NK-92 treated with Interleukin-12 subunit alpha and Interleukin-12 subunit beta, amount 100 ng/mL, for 24 hours (cell line): ENCODE results near the gene PIP5KL1.

Source experiments
- DNase-seq: peaks from one replicate; lab custom pipeline; 2025; lab: John Stamatoyannopoulos, UW

The PIP5KL1 gene

DNA sequence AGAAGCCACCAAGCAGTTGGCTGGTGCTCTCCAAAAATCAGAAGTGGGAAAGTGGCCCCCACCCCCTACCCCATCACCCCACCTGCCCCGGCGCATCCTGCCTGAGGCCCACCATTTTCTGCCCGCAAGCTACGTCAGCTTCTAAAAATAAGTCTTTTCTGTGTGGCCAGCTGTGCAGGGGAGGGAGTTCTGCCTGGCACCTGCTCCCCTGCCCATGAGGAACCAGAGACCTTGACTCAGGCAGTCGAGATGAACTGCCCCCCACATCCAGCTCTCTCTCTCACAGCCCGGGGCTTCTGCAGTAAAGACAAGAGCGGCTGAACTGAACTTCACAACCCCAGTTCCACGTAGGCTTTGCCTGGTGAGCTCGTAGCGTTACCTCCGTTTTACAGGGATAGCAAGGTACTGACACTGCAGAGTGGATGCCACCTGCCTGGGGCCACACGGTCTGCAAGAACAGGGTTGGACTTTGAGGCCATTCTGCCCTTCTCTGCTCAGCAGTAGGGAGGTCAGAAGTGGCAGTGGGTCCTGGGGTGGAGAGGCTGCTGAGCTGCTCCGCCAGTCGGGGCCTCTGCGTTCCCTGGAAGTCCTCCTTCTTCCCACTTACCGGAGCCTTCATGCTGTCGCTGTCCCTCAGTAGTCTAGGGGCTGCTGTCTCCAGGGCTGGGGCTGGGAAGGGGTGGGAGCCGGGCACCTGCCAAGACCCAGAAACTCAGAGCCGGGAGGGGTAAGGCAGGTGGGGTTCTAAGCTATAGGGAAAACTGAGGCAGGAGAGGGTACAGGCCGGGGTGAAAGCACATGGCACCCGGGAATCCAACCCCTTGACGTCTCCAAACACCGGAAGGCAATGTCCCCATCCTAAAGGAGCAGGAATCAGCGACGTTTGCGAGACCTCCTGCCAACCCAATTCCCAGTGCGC is 14.5 kb downstream of the PIP5KL1 start:
- DNase-seq = no peak

DNA sequence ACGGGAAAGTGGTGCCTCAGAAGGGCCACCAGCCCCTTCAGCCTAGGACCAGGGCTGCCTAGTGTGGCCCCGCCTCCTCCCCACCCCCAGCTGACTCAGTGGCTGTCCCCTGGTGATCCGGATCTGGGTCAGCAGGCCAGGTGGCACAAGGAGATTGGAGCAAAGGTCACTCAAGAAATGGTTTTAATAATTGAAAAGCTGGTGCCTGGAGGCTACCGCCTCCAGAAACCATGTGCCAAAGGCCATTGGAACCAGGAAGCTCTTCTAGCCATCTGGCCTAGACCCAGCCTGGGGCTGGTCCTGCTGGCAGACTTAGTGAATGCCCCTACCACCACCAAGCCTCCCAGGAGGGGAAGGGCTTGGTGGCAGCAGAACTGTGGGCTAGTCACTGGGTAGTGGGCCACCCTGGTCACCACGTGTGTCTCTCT is 15.2 kb downstream of the PIP5KL1 start:
- no peak for DNase-seq

DNA sequence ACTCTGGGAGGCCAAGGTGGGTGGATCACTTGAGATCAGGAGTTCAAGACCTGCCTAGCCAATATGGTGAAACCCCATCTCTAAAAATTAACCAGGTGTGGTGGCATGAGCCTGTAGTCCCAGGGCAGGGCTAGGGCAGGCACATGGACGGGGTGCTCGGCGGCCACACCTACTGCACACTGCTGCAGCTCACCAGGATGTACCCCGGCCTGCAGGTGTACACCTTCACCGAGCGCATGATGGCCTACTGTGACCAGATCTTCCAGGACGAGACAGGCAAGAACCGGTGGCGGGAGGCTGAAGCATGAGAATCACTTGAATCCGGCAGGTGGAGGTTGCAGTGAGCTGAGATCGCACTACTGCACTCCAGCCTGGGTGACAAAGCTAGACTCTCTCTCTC is 16.9 kb downstream of the PIP5KL1 start:
- no peak for DNase-seq

DNA sequence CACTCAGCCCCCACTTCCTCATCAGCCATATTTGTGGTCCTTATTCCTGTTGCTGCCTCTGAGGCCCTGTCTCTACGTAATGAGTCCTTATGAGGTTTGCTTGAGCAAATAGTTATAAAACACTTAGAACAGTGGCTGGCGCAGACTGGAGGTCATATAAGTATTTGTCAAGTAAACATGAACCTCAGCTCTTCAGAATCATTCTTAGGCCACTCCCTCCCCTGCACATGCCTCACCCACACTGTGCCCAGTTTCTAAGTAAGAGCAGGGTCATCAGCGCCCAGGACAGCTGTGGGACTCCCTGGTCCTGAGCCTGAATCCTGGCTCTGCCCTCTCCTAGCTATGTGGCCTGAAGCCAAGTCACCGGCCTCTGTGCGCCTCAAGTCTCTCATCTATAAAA is 17.7 kb downstream of the PIP5KL1 start:
- no peak for DNase-seq

DNA sequence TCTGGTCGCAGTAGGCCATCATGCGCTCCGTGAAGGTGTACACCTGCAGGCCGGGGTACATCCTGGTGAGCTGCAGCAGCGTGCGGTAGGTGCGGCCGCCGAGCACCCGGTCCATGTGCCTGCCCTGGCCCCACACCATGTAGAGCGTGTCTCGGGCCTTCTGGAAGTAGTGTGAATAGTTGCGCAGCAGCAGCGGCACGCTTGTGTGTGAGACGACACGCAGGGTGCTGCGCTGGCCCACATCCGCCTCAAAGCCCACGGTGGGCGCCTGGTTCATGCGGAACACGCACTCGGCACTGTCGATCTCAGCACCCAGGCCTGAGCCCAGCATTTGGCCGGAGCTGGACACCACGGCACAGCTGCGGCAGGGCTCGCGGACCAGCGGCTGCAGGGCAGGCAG is 18.3 kb downstream of the PIP5KL1 start:
- no peak for DNase-seq

DNA sequence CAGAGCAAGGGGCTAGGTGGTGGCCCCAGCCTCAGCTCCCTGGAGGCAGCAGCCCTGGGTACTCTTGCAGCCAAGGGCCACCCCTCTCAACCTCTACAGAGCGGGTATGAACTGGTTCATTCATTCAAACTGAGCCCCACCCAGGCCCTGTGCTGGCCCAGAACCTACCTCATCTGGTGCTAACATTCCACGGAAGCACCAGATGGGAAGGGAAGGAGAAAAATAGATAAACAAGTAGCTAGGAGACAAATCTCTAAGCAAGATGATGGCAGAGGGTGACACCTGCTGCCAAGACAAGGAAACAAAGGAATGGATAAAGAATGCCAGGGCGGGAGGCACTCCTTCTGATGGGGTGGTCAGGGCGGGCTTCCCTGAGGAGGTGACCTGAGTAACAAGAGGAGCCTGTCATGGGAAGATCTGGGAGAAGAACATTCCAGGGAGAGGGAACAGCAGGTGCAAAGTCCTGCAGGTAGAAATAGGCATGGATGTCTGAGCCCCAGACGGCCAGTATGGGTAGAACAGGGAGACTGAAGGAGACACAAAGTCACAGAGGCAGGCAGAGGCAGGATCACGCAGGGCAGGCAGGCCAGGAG is 19.9 kb downstream of the PIP5KL1 start:
- DNase-seq = no peak

DNA sequence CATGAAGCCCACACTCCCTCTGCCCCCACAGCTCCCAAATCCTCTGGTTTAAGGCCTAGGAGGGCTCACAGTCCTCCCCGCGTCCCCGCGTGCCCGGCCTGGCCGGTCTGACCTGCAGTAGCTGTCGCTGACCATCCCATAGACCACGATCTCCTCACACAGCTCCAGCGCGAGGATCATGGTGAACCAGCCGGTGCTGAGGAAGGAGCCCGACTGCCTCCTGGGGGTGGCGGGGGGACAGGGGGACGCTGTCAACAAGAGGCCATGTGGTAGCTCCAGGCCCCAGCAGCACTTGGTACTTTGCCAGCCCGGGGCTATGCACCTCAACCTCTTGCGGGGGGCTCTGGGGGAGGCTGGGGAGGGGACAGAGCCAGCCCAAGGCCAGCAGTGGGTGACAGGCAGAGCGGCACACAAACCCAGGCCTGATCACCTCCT is 20.7 kb downstream of the PIP5KL1 start:
- DNase-seq = no peak

DNA sequence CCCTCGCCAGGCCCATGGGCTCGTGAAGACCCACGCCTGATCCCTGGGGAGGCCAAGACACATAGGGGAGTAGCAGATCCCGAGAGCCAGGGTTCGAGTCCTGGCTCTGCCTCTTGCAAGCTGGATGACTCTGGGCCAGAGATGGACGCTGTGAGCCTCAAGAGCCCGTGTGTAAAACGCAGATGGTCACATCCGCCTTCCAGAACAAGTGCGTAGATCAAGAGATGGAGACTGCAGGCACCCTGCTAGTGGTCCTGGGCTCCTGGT is 22.0 kb downstream of the PIP5KL1 start:
- DNase-seq = no peak

DNA sequence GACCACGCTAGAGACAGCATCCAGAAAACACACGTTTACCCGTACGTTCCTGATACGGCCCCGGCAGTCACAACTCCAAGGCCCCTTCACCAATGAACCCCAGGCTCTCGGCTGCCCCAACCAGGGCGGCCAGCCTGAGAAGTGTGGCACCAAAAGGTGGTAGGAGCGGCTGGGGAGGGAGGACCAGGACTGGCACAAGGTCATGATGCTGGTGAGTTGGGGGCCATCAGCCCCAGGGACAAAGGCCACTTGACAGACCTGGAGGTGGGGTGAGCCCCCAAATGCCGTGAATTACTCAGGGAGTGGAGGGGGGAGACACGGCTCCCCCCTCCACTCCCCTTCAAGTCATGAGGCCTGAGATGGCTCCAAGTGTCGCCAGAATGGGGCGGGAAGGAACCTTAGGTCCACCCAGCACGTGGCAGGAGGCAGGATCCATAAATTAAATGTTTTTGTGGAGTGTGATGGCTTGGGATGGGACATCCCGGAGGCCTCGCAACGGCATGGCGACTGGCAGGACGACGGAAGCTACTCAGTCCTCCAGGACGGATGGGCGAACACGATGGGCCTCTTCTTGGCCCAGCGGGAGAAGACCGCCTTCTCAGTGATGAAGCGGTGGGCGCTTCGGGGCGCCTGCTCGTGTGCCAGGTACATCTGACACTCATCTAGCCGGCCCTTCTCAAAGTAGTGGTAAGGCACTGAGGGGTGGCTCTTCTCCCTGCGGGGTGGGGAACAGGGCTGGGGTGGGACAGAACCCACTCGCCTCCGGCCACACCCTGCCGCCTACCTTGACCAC is 22.5 kb downstream of the PIP5KL1 start:
- no peak for DNase-seq

DNA sequence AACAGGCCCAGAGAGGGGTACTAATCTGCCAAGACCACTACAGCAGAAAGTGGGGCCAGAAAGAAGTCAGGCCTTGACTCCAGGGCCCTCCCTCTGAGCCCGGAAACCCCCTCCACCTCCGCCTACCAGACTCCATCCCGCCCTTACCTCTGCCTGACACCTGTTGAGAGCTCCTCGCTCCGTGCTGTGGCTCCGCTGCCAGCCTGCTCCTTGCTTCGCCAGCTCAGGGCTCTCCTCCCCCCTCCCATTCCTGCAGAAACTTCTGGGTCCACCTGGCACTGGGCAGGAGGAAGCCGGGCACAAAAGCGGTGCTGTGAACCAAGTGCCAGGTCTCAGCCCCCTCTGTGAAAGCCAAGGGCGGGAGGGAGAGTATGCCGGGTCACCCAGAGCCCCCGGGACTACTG is 24.8 kb downstream of the PIP5KL1 start:
- no peak for DNase-seq

DNA sequence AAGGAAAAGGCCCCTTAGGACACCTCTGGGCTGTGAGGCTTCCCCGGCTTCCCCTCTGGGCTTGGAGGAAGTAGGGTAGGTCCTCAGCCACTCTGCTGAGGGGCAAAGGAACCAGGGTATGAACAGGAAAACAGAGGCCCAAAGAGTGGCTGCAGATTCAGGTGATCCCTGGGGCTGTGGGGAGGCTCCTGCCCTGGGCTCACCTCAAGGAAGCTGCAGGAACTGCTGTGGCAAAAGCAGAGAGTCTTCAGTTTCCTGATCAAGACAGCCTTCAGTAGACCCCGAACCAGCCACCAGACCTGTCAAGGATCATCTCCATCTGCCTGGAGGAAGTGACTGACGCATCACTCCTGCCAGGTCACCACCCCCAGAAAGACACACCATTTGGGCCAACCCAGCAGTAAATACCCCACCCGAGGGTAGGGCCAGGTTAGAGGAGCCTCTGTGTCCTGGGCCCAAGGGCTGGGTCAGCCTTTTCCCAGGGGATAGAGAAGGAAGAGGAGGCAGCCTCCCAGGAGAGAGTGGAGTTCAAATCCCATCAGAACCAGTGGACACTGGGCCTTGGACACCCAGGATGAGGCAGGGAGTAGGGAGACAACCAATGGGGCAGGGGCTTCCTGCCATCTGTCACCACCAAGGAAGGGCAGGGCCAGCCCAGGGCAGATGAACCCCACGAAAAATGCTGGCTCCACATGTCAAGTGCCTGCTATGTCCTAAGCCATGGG is 25.4 kb downstream of the PIP5KL1 start:
- DNase-seq = no peak

DNA sequence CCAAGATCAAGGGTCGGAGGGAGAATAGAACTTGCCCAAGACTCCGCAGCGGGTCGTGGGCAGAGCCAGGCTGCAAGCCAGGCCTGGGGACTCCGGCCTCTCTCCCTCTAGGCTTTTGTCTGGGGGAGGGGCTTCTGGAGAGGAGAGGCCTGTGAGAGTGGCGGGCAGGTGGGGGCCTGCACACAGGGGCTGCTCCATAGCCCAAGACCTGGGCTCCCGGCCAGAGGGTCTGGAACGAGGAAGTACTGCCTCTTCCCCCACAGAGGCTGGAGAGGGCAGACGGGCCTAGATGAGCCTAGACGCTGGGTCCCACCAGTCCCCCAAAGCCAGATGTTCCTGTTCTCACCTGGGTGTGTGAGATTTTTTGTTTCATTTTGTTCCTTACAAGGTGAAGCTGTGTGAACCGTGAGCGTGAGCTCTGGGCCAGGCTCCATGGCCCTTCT is 26.0 kb downstream of the PIP5KL1 start:
- DNase-seq = no peak

DNA sequence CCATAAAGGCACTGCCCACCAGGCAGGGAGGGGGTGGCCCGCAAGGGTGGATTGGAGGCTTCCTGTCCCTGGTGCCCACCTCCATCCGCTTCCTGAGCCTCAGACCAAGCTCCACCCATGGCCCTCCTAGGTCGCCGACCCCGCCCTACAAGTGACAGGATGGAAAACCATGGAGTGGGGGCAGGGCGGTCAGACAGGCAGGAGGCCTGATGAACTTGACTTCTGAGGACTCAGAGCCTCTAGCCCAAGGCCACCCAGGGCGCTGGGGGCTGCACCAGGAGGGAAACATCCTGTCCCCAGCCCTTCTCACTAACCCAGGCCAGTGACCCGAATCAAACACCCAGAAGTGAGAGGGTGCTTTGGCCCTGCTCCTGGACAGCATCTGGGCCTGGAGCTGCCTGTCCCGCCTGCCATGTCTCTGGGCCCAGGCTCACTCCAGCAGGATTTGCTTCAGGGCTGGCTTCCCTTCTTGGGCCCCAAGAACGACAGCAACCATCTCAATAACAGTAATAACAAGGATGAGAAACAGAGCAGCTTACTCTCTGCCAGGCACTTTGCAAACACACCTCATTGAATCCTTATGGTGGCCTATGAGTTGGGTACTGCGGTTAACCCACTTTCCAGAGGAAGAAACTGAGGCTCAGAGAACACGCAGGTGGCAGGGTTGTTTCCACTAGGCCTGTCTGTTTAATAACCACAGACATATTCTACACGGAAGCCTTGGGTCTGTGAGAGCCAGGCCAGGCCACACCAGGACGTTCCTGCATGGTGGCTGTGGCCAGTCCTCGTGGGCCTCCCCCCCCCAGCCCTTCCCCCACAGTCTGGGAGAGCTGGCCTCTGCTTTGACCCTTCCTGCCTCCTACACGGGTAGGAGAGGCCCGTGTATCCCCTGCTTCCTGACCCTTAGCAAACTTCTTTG is 26.8 kb downstream of the PIP5KL1 start:
- peak; percentile 53 for DNase-seq

DNA sequence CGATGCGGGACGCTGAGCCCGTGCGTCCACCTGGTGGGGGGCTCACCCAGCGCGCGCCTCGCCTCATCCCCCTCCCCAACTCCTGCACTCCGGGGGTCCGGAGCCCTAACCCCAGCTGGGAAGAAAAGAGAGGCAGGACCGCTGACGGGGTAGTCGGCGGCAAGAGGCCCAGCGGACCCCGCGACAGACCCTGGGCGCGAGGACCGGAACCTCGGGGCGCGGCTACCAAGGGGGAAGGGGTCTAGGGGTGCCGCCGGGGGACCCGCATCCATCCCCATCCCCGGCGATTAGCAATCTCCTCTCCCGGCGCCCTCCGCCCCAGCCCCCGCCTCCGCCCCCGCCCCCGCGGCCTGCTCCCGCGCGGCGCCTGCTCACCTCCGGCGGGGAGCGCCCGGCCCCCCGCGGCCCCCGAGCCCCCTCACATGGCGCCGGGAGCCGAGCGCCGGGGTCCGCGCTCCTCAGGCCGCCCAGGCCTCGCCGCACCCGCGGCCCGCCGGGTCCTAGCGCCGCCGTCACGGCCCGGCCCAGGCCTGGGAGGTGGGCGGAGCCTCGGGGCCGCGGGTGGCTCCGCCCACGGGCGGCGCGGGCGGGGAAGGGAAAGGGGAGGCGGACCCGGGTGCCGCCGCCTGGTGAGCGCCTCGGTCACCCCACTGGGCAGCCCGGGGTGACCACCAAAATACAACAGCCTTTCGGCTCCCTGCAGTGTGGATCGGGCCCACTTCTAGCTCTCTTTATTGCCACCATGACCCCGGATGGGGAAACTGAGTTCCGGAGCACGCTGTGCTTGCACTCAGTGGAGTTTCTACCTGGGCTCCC is 31.2 kb downstream of the PIP5KL1 start, which contains the start of gene ST6GALNAC6:
TSS of gene ST6GALNAC6 (minus strand) at position 476 of the 816 bp plus-strand sequence. CDS start 1,622 bp downstream, outside the sequence.
- DNase-seq = peak; percentile 21

DNA sequence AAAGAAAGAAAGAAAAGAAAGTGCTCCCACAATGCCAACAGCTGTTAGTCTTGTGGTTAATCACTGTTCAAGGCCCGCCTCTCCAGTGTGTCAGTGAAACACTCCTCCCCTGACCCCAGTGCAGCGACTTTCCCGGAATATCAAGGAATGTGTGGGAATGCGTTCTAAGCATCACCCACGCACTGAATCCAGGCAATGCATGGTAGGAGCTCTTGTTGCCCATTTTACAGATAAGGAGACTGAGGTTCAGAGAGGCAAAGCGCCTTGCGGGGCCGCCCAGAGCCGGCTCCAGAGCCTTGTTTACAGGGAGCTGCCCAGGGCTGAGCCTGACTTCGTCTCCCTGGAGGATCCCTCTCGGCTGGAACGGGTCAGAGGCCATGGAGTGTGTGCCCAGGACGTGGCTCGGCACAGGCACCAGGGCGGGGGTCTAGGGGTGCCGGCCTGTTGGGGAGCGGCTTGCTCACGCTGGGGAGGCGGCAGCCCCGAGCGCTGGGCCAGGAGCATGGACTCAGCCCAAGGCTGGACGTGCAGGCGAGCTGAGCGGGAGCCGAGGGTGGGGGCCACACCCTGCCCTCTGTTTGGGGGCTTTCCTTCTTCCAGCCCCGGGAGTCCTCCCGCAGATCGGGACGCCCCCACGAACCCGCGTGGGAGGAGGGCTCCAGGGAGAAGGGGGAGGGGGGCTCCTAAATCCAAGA is 32.0 kb downstream of the PIP5KL1 start:
- no peak for DNase-seq

DNA sequence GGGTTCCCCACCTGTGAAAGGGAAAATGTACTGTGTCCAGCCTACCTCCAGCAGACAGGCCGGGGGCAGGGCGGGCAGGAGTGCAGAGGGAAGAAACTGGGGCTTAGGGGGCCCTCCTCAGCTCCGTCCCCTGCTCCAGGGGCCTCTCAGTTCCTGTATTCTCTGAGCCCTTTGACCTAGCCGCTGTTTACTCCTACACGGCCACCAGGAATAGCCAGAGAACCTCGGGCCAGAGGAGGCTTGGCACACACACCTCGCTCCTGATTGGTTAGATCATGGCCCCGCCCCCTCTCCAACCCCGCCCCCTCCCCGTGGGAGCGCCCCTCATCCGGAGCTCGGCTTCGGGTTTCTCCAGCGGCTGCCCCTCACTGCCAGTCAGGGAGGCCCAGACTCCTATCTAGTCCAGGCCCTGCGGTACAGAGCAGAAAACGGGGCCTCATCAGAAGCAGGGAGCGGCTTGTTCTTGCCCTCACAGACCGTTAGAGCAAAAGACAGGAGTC is 33.3 kb downstream of the PIP5KL1 start:
- no peak for DNase-seq

DNA sequence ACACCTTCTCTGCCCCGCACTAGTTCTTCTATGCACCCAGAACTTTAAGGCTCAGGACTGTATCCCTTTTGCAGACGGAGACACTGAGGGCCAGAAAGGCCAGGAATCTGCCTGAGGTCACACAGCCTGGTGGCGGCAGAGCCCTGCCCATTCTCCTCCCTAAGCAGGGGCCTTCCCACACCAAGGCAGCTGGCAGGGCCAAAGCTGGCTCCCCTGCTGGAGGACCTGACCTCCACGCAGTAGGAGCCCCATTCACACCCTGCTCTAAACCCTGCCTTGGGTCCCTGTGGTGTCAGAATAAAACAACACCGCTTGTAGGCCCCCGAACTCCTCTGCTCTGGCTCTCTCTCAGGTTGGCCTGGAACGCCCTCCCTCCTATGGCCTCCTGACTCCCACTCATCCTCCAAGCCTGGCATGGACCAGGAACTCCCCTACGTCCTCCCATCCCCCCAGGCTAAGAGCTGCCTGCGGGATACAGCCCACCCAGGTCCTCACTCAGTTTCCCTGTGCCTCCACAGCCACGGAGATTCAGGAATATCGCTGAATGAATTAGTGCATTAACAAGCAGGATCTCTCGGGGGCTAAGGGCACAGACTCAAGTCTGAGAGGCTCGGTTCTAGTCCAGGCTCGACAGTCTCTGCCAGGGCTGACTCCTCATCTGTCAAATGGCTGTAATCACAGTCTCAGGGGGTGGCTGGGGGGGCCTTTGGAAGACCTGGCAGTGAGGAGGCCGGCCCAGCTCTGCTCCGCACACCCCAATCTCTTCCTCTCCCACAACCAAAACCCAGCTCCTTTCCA is 34.0 kb downstream of the PIP5KL1 start:
- DNase-seq = no peak

DNA sequence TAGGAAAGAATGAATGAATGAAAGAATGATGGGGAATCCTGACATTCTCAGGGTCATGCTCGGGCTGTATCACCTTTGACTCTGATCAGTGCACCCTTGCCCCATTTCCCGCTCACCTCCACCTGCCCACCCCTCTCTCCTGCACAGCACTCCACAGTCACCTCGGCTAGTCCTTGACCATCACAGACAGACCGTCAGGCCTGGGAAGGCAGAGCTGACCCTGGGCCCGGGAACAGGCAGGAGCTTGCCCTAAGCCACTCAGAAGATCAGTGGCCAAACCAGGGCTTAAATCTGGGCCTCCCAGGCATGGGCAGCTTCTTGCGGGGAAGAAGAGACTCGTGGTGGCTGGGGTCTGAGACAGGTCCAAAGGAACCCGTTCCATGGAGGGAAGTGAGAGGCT is 34.8 kb downstream of the PIP5KL1 start:
- no peak for DNase-seq
